GM23248 (cell line): Measurements from ENCODE around the gene CTSF.

Experiments used
- EZH2 ChIP-seq: fragments of 200-600 bp; sonication (generic); IDR thresholded peaks from 2 replicates; pipeline ENCODE4 v1.6.1; 2018; ENCODE audit warnings: antibody characterized with exemption, mild to moderate bottlenecking; ENCODE audit not compliant: insufficient read depth, poor library complexity, severe bottlenecking
- EZH2phosphoT487 ChIP-seq: fragments of 200-600 bp; sonication (generic); IDR thresholded peaks from 2 replicates; pipeline ENCODE4 v1.6.1; 2018; ENCODE audit warnings: antibody characterized with exemption, moderate library complexity, mild to moderate bottlenecking, low read depth; ENCODE audit not compliant: insufficient read depth

GRCh38 chr11:66549696-66550095, 18.7 kb downstream of the CTSF start:
- no peak for TF ChIP-seq EZH2phosphoT487
- no peak for TF ChIP-seq EZH2
